Activated CD4-positive, alpha-beta T cell treated with anti-CD3 and anti-CD28 coated beads, Interleukin-2, amount 50 U/mL, for 48 hours (primary cell): ENCODE data around the gene ZFYVE16.
A peak's percentile ranks its signal among the peaks of the same experiment; 100 is the strongest.
"Not testable (repeated sequence)": the region's sequence is repeated elsewhere in the genome, so short reads cannot be mapped to it uniquely, and the experiment has no call there.

ENCODE experiments used
- DNase-seq, 2 experiments: peaks; one replicate each; pipeline ENCODE4 v3.0.0-alpha.2; 2020

The ZFYVE16 gene

DNA sequence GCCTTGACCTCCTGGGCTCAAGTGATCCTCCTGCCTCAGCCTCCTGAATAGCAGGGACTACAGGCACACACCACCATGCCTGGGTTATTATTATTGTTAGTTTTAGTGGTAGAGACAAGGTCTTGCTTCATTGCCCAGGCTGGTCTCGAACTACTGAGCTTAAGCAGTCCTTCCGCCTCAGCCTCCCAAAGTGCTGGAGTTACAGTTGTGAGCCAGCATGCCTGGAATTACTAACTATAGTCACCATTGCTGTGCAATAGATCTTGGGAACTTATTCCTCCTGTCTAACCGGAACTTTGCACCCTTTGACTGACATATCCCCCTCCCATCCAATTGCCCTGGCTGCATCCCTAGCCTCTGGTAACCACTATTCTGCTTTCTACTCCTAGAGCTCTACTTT, 83.4 kb downstream of the ZFYVE16 start:
- no peak for DNase-seq

DNA sequence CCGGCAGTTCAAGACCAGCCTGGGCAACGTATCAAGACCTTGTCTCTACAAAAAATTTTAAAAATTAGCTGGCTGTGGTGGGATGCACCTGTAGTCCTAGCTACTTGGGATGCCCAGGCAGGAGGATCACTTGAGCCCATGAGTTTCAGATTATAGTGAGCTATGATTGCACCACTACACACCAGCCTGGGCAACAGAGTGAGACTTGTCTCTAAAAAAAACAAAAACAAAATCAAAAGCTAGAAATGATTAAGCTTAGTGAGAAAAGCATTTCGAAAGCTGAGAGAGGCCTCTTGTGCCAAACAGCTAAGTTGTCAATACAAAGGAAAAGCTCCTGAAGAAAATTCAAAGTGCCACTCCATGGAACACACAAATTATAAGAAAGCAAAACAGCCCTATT, 84.9 kb downstream of the ZFYVE16 start:
- DNase-seq, result no peak

DNA sequence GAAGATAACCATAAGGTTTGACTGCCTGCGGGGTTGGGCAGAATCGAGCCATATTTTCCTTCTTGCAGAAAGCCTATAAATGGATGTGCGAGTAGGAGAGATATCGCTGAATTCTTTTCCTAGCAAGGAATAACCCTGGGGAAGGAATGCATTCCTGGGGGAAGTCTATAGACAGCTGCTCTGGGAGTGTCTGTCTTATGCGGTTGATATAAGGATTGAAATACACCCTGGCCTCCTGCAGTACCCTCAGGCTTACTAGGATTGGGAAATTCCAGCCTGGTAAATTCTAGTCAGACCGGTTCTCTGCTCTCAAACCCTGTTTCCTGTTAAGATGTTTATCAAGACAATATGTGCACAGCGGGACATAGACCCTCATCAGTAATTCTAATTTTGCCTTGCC, 85.6 kb downstream of the ZFYVE16 start:
- not testable (repeated sequence) for DNase-seq

GRCh38 chr5:80495891-80496290, 88.0 kb downstream of the ZFYVE16 start:
- no peak for DNase-seq

DNA sequence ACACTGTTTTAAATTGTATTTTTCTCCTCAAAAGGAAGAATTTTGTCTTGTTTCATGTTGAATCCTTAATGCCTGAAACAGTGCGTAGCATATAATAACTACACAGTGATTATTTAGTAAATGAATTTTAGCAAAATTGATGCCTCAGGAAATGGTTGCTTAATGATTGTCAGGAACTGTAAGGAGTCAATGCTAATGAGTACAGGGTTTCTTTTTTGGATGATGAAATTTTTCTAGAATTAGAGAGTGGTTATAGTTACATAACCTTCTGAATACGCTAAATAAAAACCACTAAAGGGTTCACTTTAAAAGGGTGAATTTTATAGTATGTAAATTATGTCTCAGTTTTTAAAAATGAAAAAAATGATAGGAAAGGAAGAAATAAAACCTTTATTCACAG, 94.9 kb downstream of the ZFYVE16 start:
- DNase-seq, result no peak

DNA sequence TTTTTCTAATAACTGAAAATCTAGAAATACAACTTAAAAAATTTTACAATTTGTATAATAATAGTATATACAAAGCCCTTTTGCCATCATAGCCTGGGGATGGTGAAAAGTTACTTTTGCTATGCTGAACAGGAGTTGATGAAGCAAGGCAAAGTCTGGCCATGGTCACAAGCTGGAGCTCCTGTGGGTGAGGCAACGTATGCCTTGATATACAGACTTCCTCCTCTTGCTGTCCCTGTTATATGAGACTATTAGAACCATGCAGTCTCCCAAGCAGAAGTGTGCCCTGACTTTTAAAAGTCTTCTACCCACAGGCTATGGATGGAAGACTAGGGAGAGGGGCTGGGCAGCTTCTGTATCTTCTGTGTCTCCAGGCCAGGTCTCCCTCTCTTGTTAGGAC, 95.8 kb downstream of the ZFYVE16 start:
- DNase-seq, result no peak

GRCh38 chr5:80504833-80505232, 97.0 kb downstream of the ZFYVE16 start:
- DNase-seq, result no peak

DNA sequence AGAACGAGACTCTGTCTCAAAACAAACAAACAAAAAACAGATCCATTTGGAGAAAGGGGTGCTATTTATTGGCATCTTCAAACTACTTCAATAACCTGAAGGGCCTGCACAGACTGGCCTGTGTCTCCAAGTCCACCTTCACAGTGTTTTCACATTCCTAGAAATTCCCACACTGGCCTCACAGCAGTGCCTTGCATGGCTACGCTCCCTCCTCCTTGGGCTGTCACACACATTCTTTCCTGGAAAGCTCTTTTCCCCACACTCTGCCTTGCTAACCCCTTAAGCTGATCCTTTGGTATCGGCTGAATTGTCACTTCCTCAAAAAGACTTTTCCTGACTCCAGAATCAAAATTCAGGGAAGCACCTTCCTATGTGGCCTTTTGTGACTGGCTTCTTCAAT, 99.8 kb downstream of the ZFYVE16 start:
- no peak for DNase-seq

- DNase-seq, result no peak
Observed at GRCh38 chr5:80508844-80509243, 101.0 kb downstream of the ZFYVE16 start.

DNA sequence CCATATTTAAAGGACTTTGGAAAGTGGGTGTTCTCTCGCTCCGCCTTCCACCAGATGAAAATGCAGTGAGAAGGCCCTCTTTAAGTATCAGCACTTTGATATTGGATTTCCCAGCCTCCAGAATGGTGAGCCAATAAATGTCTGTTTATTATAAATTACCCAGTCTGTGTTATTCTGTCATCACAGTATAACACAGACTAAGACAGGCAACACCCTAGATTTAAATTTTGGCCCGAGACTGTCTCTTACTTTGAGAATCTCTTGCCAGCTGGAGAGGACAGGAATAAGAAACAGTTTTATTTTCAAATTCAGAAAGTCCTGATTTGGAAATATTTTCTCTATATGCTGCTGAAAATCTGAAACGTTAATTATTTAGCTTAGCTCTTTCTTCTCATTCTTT, 101.5 kb downstream of the ZFYVE16 start:
- no peak for DNase-seq

- peak; percentile 26 to 42 for DNase-seq
Observed at GRCh38 chr5:80516826-80517225, 109.0 kb downstream of the ZFYVE16 start.
